ENCODE data around the gene NDUFV2. TPM values are rescaled to one million over a fixed set of nuclear protein-coding genes. Genes with fewer than 3 reads are reported as not detected.

Gene NDUFV2
- total and polyA plus RNA-seq, 2 of the 8 experiments (the other 6 are each of a cell fraction or from before 2014, with no cell fraction given) = 90.8 to 191 TPM

DNA sequence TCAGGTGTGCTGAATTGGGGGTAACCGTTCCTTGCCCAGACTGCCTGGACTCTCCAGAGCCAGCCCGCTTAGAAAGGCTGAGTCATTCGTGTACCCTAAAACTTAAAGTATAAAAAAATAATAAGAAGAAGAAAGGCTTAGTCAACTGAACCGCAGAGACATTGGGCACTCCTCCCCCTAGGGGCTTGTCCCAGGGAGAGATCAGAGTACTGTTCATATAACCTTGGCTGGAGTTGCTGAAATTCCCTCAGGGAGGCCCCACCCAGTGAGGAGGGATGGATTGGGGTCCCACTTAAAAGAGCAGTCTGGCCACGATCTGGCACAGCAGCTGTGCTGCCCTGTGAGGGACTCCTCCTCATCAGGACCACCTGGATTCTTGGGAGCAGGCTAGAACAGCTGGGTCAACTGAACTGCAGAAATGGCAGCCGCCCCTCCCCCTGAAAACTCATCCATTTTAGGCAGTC, 71.3 kb downstream of the NDUFV2 start (continued):
- TF ChIP-seq, protein P1, sequence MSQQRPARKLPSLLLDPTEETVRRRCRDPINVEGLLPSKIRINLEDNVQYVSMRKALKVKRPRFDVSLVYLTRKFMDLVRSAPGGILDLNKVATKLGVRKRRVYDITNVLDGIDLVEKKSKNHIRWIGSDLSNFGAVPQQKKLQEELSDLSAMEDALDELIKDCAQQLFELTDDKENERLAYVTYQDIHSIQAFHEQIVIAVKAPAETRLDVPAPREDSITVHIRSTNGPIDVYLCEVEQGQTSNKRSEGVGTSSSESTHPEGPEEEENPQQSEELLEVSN (IDR thresholded peaks at IDR 0.05) = no peak
- TF ChIP-seq GABPA (IDR thresholded peaks at IDR 0.05; ENCODE audit: borderline replicate concordance, insufficient read depth, low read length) = no peak
- no peak for TF ChIP-seq MAFK (IDR thresholded peaks at IDR 0.05; ENCODE audit: low read depth, low read length)
- TF ChIP-seq SAP30 (IDR thresholded peaks at IDR 0.05; ENCODE audit: insufficient read depth, insufficient replicate concordance, low read length) = no peak
- no peak for TF ChIP-seq SIN3A (conservative IDR thresholded peaks at IDR 0.05 in 1 of 2, IDR thresholded peaks at IDR 0.05 in 1 of 2; ENCODE audit: low read depth in 1 of 2, low read length in 2 of 2)
